Measurements from ENCODE around the gene STAT5A. TPM values are rescaled to one million over a fixed set of nuclear protein-coding genes. Genes with fewer than 3 reads are reported as not detected.

STAT5A gene
- total RNA-seq, 1 experiment from 2014 or later, result 3.4 TPM

- no TSS peak for BruUV-seq (replicated peaks)
- no peak overlapping the region for H2AFZ ChIP-seq
- no peak for TF ChIP-seq CTCF (conservative IDR thresholded peaks at IDR 0.05)
- TF ChIP-seq EZH2 (IDR thresholded peaks at IDR 0.05; ENCODE audit: low read depth), result no peak
- H3K9me3 ChIP-seq (ENCODE audit: insufficient read depth, low read depth), result no peaks in the 10 kb centered on the region
- H3K9me2 ChIP-seq (ENCODE audit: insufficient read depth), result no peaks in the 10 kb centered on the region
- intact Hi-C loops (cut with micrococcal nuclease; ENCODE audit: unreplicated experiment), result no loop called here
- DNase-seq, result no peak
- no peaks in the 10 kb centered on the region for H3K27me3 ChIP-seq (ENCODE audit: insufficient read depth, low read depth)
- H3K27ac ChIP-seq, result no peak overlapping the region
- H4K20me1 ChIP-seq (ENCODE audit: insufficient read depth), result no peaks in the 10 kb centered on the region
- 0 out of 2 replicates have a peak overlapping the region, but pooled peaks have one; percentile 83 for H3K4me3 ChIP-seq
- CTCF ChIA-PET, result no interaction called here
- POLR2A ChIA-PET (ENCODE audit: unreplicated experiment), result no interaction called here
- H3K4me1 ChIP-seq (replicated peaks; ENCODE audit: insufficient read depth), result peaks cover 24% of the 10 kb centered on the region
- H3F3A ChIP-seq (ENCODE audit: insufficient read depth, low read depth), result peaks cover 11% of the 10 kb centered on the region; the same call in 1 of the 2 replicates
- H3K4me2 ChIP-seq, result peak overlapping the region; percentile 99
- H3K36me3 ChIP-seq (ENCODE audit: low read depth), result no peaks in the 10 kb centered on the region
- peaks cover 57% of the 10 kb centered on the region for H3K79me2 ChIP-seq (ENCODE audit: low read depth)
Measured at GRCh38 chr17:42274253-42274542, 14.1 kb upstream of the STAT5A start.

DNA sequence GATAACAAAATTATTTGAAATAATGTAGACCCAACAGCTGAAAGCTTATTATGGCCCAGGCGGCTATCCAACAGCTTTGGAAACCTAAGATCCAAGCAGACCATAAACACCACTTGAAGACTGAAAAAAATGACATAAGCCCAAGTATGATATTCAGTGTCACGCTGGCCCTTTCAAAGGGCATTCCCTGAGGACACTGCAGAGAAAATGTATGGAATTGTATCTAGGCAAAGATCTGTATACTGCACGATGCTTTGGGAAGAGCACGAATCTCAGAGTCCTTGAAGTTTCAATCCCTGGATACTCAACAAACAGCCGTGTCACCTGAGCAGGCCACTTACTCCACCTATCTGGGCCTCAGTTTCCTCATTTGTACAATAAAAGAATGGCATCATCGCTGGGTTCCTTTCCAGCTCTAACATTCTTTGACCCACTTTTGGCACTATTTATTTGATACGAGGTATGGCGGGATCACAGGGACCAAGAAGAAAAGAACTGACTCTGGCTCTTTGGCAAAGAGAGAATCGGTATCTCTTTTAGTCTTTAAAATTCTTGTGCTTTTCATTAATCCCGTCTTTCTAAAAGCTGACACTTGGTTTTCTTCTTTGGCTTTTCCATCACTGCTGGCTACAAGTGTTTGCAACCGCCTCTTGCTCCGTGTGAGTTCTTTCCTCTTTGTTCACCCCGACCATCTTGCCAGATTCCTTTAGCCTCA, 13.3 kb upstream of the STAT5A start:
- Histone ChIP-seq H3K9me2 (ENCODE audit: insufficient read depth) (no peaks in the 10 kb centered on the region), H3K27ac (no peak overlapping the region), H3K36me3 (ENCODE audit: low read depth) (no peaks in the 10 kb centered on the region), H3K27me3 (ENCODE audit: insufficient read depth, low read depth) (no peaks in the 10 kb centered on the region), H3F3A (ENCODE audit: insufficient read depth, low read depth) (peaks cover 4% of the 10 kb centered on the region; the same call in 1 of the 2 replicates), H4K20me1 (ENCODE audit: insufficient read depth) (no peaks in the 10 kb centered on the region), H3K9me3 (ENCODE audit: insufficient read depth, low read depth) (no peaks in the 10 kb centered on the region), H3K4me3 (peak overlapping the region; percentile 83), H3K79me2 (ENCODE audit: low read depth) (peaks cover 53% of the 10 kb centered on the region), H3K4me1 (replicated peaks; ENCODE audit: insufficient read depth) (peaks cover 24% of the 10 kb centered on the region), H2AFZ (peak overlapping the region; percentile 92), H3K4me2 (peak overlapping the region; percentile 99)
- BruUV-seq (replicated peaks), result TSS peak; percentile 40
- no peak for DNase-seq
- intact Hi-C loops (cut with micrococcal nuclease; ENCODE audit: unreplicated experiment), result no loop called here
- CTCF ChIA-PET, result interaction anchor here (0.6 to 0.8 kb wide), 2 partner anchors 53 to 258 kb away, joined by 3 read pairs; no protein-coding TSS in a partner anchor
- POLR2A ChIA-PET (ENCODE audit: unreplicated experiment), result no interaction called here
- TF ChIP-seq EZH2 (IDR thresholded peaks at IDR 0.05; ENCODE audit: low read depth) (no peak), CTCF (conservative IDR thresholded peaks at IDR 0.05) (no peak)

GRCh38 chr17:42275527-42276358, 12.6 kb upstream of the STAT5A start:
- peak overlapping the region; percentile 92 for H2AFZ ChIP-seq
- ChIA-PET CTCF (interaction anchor here (0.8 kb wide), 1 partner anchor 54 kb away, joined by 3 read pairs; no protein-coding TSS in a partner anchor), POLR2A (ENCODE audit: unreplicated experiment) (interaction anchor here (0.7 kb wide), 1 partner anchor 8 kb away, joined by 4 read pairs; no protein-coding TSS in a partner anchor)
- H3K79me2 ChIP-seq (ENCODE audit: low read depth), result peaks cover 48% of the 10 kb centered on the region
- no peak for DNase-seq
- no peaks in the 10 kb centered on the region for H3K9me2 ChIP-seq (ENCODE audit: insufficient read depth)
- H4K20me1 ChIP-seq (ENCODE audit: insufficient read depth), result no peaks in the 10 kb centered on the region
- no peaks in the 10 kb centered on the region for H3K9me3 ChIP-seq (ENCODE audit: insufficient read depth, low read depth)
- no peaks in the 10 kb centered on the region for H3K36me3 ChIP-seq (ENCODE audit: low read depth)
- H3F3A ChIP-seq (ENCODE audit: insufficient read depth, low read depth), result peaks cover 4% of the 10 kb centered on the region; the same call in 1 of the 2 replicates
- no peak overlapping the region for H3K27ac ChIP-seq
- no peak for TF ChIP-seq CTCF (conservative IDR thresholded peaks at IDR 0.05)
- TF ChIP-seq EZH2 (IDR thresholded peaks at IDR 0.05; ENCODE audit: low read depth), result no peak
- intact Hi-C loops (cut with micrococcal nuclease; ENCODE audit: unreplicated experiment), result no loop called here
- H3K4me1 ChIP-seq (replicated peaks; ENCODE audit: insufficient read depth), result peaks cover 24% of the 10 kb centered on the region
- no peaks in the 10 kb centered on the region for H3K27me3 ChIP-seq (ENCODE audit: insufficient read depth, low read depth)
- H3K4me3 ChIP-seq, result peak overlapping the region; percentile 83
- BruUV-seq (replicated peaks), result no TSS peak
- H3K4me2 ChIP-seq, result peak overlapping the region; percentile 99

Measured in PC-9 (cell line).